Hepatocyte (in vitro differentiated cells): ENCODE measurements around the gene CCR1. TPM values are rescaled to one million over a fixed set of nuclear protein-coding genes. Genes with fewer than 3 reads are reported as not detected.

Experiments
- DNase-seq: peaks from one replicate; pipeline ENCODE4 v3.0.0-alpha.2; 2016; ENCODE audit warnings: low spot score
- H2AFZ ChIP-seq: fragments of 200-600 bp; sonication (generic); 2 replicates; pipeline ENCODE4 v1.6.0; 2016; ENCODE audit warnings: antibody characterized with exemption, mild to moderate bottlenecking
- H3K27ac ChIP-seq: fragments of 200-600 bp; sonication (generic); 2 replicates; pipeline ENCODE4 v1.5.1; 2016; ENCODE audit warnings: mild to moderate bottlenecking
- H3K27me3 ChIP-seq: fragments of 200-600 bp; sonication (generic); 2 replicates; pipeline ENCODE4 v1.6.1; 2016
- H3K36me3 ChIP-seq: fragments of 200-600 bp; sonication (generic); replicated peaks from 2 replicates; pipeline ENCODE4 v1.5.1; 2016; ENCODE audit warnings: low read depth; ENCODE audit not compliant: insufficient read depth
- H3K4me1 ChIP-seq: fragments of 200-600 bp; sonication (generic); 2 replicates; pipeline ENCODE4 v1.5.1; 2016; ENCODE audit warnings: mild to moderate bottlenecking, moderate library complexity; ENCODE audit not compliant: insufficient read depth
- H3K4me2 ChIP-seq: fragments of 200-600 bp; sonication (generic); 2 replicates; pipeline ENCODE4 v1.6.0; 2016
- H3K4me3 ChIP-seq: fragments of 200-600 bp; sonication (generic); 2 replicates; pipeline ENCODE4 v1.5.1; 2016; ENCODE audit warnings: mild to moderate bottlenecking
- H3K79me2 ChIP-seq: fragments of 200-600 bp; sonication (generic); 2 replicates; pipeline ENCODE4 v1.6.0; 2017; ENCODE audit warnings: mild to moderate bottlenecking
- H3K9me2 ChIP-seq: fragments of 200-600 bp; sonication (generic); replicated peaks from 2 replicates; pipeline ENCODE4 v1.6.0; 2017; ENCODE audit warnings: mild to moderate bottlenecking; ENCODE audit not compliant: insufficient read depth
- H3K9me3 ChIP-seq: fragments of 200-600 bp; sonication (generic); 2 replicates; pipeline ENCODE4 v1.5.1; 2016; ENCODE audit warnings: low read depth, mild to moderate bottlenecking
- H4K20me1 ChIP-seq: fragments of 200-600 bp; sonication (generic); 2 replicates; pipeline ENCODE4 v1.6.0; 2016; ENCODE audit warnings: mild to moderate bottlenecking; ENCODE audit not compliant: insufficient read depth, poor library complexity, severe bottlenecking
- EZH2 ChIP-seq: fragments of 200-600 bp; sonication (generic); IDR thresholded peaks from 2 replicates; pipeline ENCODE4 v1.6.1; 2016; ENCODE audit warnings: antibody characterized with exemption, mild to moderate bottlenecking, borderline replicate concordance
- EZH2phosphoT487 ChIP-seq: fragments of 200-600 bp; sonication (generic); IDR thresholded peaks from one replicate; pipeline ENCODE4 v1.6.1; 2018; ENCODE audit warnings: antibody characterized with exemption, mild to moderate bottlenecking, low read depth, moderate library complexity; ENCODE audit not compliant: unreplicated experiment, severe bottlenecking
- WGBS: methylation state at CpG from one replicate; pipeline ENCODE4 v1.1.6; 2016; ENCODE audit warnings: low lambda C conversion rate; ENCODE audit errors: missing lambda C conversion rate; 5-methylcytosine and 5-hydroxymethylcytosine counted together
- polyA plus RNA-seq: library from polyadenylated mRNA; unstranded; fragments of >200 nt; fragmentation: Nextera tagmentation; extraction: Ambion mirVana; gene quantifications from 2 replicates; pipeline ENCODE4 v1.2.1, GENCODE V29; 2016
- total RNA-seq: library from RNA; depleted of rRNA; stranded (reverse); fragments of >200 nt; gene quantifications from 2 replicates; pipeline ENCODE4 v1.2.3, GENCODE V29; 2014
- TF ChIP-seq, protein P1 (sequence below): fragments of 200-600 bp; sonication (generic); IDR thresholded peaks from 2 replicates; pipeline ENCODE4 v1.5.1; 2016; ENCODE audit warnings: antibody characterized with exemption, mild to moderate bottlenecking; ENCODE audit not compliant: poor library complexity

CCR1 gene
- total and polyA plus RNA-seq, 2 experiments from 2014 or later, result 1.8 to 3.5 TPM

DNA sequence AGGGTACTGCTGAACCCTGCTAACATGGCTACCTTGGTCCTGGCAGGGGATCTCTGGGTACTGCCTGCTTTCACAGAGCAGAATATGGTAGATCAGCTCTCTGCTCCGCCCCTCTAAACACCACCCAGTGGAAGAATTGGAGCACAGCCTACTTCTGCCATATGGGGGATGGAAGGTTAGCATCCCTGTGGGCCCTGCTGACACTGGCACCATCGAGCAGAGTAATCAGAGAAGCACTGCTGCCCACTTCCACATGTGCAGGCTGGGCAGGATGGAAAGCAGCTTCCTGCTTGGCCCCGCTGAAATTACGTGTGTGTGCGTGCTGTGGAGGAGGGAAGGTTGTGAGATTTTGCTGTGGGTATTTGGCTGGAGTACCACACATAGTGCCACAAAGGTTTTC lies 24.8 kb downstream of the CCR1 start:
- WGBS, result 84% methylated on average over 5 of the region's 5 CpGs
- Histone ChIP-seq H3K9me2 (no peaks in the 10 kb centered on the region), H3K79me2 (no peaks in the 10 kb centered on the region), H3K27me3 (no peaks in the 10 kb centered on the region), H4K20me1 (no peaks in the 10 kb centered on the region), H3K4me3 (no peak overlapping the region), H3K36me3 (no peaks in the 10 kb centered on the region), H3K27ac (no peak overlapping the region), H2AFZ (no peak overlapping the region), H3K9me3 (no peaks in the 10 kb centered on the region), H3K4me1 (no peaks in the 10 kb centered on the region), H3K4me2 (no peak overlapping the region)
- DNase-seq, result no peak
- TF ChIP-seq, protein P1, sequence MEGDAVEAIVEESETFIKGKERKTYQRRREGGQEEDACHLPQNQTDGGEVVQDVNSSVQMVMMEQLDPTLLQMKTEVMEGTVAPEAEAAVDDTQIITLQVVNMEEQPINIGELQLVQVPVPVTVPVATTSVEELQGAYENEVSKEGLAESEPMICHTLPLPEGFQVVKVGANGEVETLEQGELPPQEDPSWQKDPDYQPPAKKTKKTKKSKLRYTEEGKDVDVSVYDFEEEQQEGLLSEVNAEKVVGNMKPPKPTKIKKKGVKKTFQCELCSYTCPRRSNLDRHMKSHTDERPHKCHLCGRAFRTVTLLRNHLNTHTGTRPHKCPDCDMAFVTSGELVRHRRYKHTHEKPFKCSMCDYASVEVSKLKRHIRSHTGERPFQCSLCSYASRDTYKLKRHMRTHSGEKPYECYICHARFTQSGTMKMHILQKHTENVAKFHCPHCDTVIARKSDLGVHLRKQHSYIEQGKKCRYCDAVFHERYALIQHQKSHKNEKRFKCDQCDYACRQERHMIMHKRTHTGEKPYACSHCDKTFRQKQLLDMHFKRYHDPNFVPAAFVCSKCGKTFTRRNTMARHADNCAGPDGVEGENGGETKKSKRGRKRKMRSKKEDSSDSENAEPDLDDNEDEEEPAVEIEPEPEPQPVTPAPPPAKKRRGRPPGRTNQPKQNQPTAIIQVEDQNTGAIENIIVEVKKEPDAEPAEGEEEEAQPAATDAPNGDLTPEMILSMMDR, result no peak
- TF ChIP-seq EZH2phosphoT487 (no peak), EZH2 (no peak)

DNA sequence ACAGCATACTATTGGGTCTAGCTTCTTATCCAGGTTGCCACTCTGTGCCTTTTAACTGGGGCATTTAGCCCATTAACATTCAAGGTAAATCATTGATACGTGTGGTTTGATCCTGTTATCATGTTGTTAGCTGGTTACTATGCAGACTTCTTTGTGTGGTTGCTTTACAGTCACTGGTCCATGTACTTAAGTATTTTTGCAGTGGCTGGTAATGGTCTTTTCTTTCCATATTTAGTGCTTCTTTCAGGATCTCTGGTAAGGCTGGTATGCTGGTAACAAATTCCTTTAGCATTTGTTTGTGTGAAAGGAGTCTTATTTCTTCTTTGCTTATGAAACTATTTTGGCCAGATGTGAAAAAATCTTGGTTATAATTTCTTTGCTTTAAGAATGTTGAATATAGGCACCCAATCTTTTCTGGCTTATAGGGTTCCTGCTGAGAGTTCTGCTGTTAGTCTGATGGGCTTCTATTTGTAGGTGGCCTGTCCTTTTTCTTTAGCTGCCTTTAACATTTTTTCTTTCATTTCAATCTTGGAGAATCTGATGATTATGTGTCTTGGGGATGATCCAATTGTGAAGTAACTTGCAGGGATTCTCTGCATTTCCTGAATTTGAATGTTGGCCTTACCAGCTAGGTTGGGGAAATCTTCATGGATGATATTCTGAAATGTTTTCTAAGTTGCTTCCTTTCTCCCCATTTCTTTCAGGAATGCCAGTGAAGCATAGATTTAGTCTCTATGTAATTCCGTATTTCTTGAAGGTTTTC lies 39.3 kb downstream of the CCR1 start:
- no peak overlapping the region for H2AFZ ChIP-seq
- 83% methylated on average over 2 of the region's 2 CpGs for WGBS
- no peak overlapping the region for H3K27ac ChIP-seq

GRCh38 chr3:46163556-46164041 lies 44.5 kb downstream of the CCR1 start:
- no peak for TF ChIP-seq EZH2phosphoT487
- no peak for TF ChIP-seq EZH2
- TF ChIP-seq, protein P1, result no peak
- H3K27ac ChIP-seq, result peak overlapping the region; percentile 90
- no peaks in the 10 kb centered on the region for H3K9me3 ChIP-seq
- no peaks in the 10 kb centered on the region for H3K36me3 ChIP-seq
- no peak overlapping the region for H3K4me3 ChIP-seq
- H3K9me2 ChIP-seq, result no peaks in the 10 kb centered on the region
- no peaks in the 10 kb centered on the region for H3K27me3 ChIP-seq
- H2AFZ ChIP-seq, result no peak overlapping the region
- DNase-seq, result peak; percentile 53
- WGBS, result 58% methylated on average over 3 of the region's 3 CpGs
- peak overlapping the region; percentile 53 for H3K4me2 ChIP-seq
- peaks cover 19% of the 10 kb centered on the region for H3K4me1 ChIP-seq
- no peaks in the 10 kb centered on the region for H3K79me2 ChIP-seq
- H4K20me1 ChIP-seq, result no peaks in the 10 kb centered on the region

More for the DNA sequence above, 39.3 kb downstream of the CCR1 start:
- H3K27me3 ChIP-seq, result no peaks in the 10 kb centered on the region
- H3K9me3 ChIP-seq, result no peaks in the 10 kb centered on the region
- TF ChIP-seq EZH2phosphoT487, result no peak
- TF ChIP-seq EZH2, result no peak
- TF ChIP-seq, protein P1, result no peak
- no peaks in the 10 kb centered on the region for H3K4me1 ChIP-seq
- no peaks in the 10 kb centered on the region for H3K36me3 ChIP-seq
- H3K4me3 ChIP-seq, result no peak overlapping the region
- no peak for DNase-seq
- no peaks in the 10 kb centered on the region for H3K9me2 ChIP-seq
- H3K4me2 ChIP-seq, result no peak overlapping the region
- no peaks in the 10 kb centered on the region for H3K79me2 ChIP-seq
- H4K20me1 ChIP-seq, result no peaks in the 10 kb centered on the region
